Adrenal gland (tissue), 12 donors: ENCODE results near the gene SLC22A7. TPM values are rescaled to one million over a fixed set of nuclear protein-coding genes. Genes with fewer than 3 reads are reported as not detected.

Source experiments
- DNase-seq, 7 donors: peaks; one replicate each; pipeline ENCODE4 v3.0.0-alpha.2; 2019 to 2020
- H3K27ac ChIP-seq, 5 donors: fragments of 200-600 bp; sonication (generic) in 4 of 5; 1 replicate in 3 of 5; 2 replicates in 2 of 5; pipeline versions ENCODE4 v1.5.1 to v1.8.0; 2016 to 2020; ENCODE audit warnings: mild to moderate bottlenecking in 1 of 5
- H3K27me3 ChIP-seq: fragments of 200-600 bp; 2 replicates; pipeline ENCODE4 v1.8.0; 2021
- H3K36me3 ChIP-seq, 2 donors: fragments of 200-600 bp; replicated peaks in 1 of 2; 1 replicate in 1 of 2; 2 replicates in 1 of 2; pipeline versions ENCODE4 v1.5.1 to v1.8.0; 2018 to 2022
- H3K4me1 ChIP-seq, 2 donors: fragments of 200-600 bp; replicated peaks in 1 of 2; 1 replicate in 1 of 2; 2 replicates in 1 of 2; pipeline versions ENCODE4 v1.5.1 to v1.8.0; 2018 to 2021
- H3K4me3 ChIP-seq, 4 donors: fragments of 200-600 bp; sonication (generic) in 3 of 4; one replicate each; pipeline ENCODE4 v1.5.1; 2016 to 2018
- H3K9me3 ChIP-seq, 3 donors: fragments of 200-600 bp; sonication (generic) in 1 of 3; replicated peaks in 1 of 3; 1 replicate in 2 of 3; 2 replicates in 1 of 3; pipeline versions ENCODE4 v1.5.1 to v1.8.0; 2016 to 2021
- POLR2A ChIP-seq, 2 donors: fragments of 450-650 bp; IDR thresholded peaks; one replicate each; pipeline ENCODE4 v1.6.1; 2017; ENCODE audit warnings: antibody characterized with exemption in 2 of 2, mild to moderate bottlenecking in 2 of 2, moderate library complexity in 1 of 2
- WGBS, 4 donors: extraction: QIAGEN DNeasy Blood & Tissue Kit in 2 of 4; methylation state at CpG; one replicate each; pipeline versions ENCODE4 v1.1.5 to v1.1.7; 2013 to 2017; 5-methylcytosine and 5-hydroxymethylcytosine counted together
- intact Hi-C, 2 donors: fragments of 100-400 bp; cut with DNase I; formaldehyde crosslinking; loops; one replicate each; pipeline versions ENCODE4 v1.14.1 to v1.15.0; 2022 to 2023
- polyA plus RNA-seq, 3 donors: library from polyadenylated mRNA; stranded (reverse); fragments of 200-250 nt in 2 of 3; fragments of 350-450 nt in 1 of 3; fragmentation: Illumina TruSeq in 1 of 3; extraction: RNeasy Lipid Tissue Mini Kit (QIAGEN cat#74804) in 1 of 3; gene quantifications; one replicate each; pipeline ENCODE4 v1.2.3, GENCODE V29; 2013 to 2014
- total RNA-seq, 9 donors: library from RNA; depleted of rRNA in 4 of 9; stranded (reverse); fragments of >200 nt in 4 of 9; fragments of 120-200 nt in 1 of 9; fragmentation: NEBNext Ultra II Directional in 1 of 9; extraction: Animal tissue kit (Norgen Biotek cat#: 25700) in 1 of 9; gene quantifications; one replicate each; pipeline versions ENCODE4 v1.1.0 to v1.2.4, GENCODE V29; 2013 to 2023
- TF ChIP-seq, protein P1 (sequence below), 6 experiments: fragments of 450-650 bp in 4 of 6; fragments of 200-600 bp in 2 of 6; sonication (generic) in 1 of 6; IDR thresholded peaks; 1 replicate in 5 of 6; 2 replicates in 1 of 6; pipeline versions ENCODE4 v1.5.1 to v1.8.0; 2016 to 2021; ENCODE audit warnings: antibody characterized with exemption in 6 of 6, mild to moderate bottlenecking in 2 of 6, moderate library complexity in 1 of 6
- donor health status: healthy with polysubstance abuse.
- donor health status: Bipolar disorder and iron deficiency.
- donor health status: DM: yes; HTN: yes; CAD: no.
- donor health status: DM: no; HTN: no; CAD: no.
- donor health status: DM: no; HTN: no; CAD: no.
- donor health status: DM: yes; HTN: yes; CAD: no.

The SLC22A7 gene
- total and polyA plus RNA-seq, 12 donors, result 0.14 TPM; not detected in 11

DNA sequence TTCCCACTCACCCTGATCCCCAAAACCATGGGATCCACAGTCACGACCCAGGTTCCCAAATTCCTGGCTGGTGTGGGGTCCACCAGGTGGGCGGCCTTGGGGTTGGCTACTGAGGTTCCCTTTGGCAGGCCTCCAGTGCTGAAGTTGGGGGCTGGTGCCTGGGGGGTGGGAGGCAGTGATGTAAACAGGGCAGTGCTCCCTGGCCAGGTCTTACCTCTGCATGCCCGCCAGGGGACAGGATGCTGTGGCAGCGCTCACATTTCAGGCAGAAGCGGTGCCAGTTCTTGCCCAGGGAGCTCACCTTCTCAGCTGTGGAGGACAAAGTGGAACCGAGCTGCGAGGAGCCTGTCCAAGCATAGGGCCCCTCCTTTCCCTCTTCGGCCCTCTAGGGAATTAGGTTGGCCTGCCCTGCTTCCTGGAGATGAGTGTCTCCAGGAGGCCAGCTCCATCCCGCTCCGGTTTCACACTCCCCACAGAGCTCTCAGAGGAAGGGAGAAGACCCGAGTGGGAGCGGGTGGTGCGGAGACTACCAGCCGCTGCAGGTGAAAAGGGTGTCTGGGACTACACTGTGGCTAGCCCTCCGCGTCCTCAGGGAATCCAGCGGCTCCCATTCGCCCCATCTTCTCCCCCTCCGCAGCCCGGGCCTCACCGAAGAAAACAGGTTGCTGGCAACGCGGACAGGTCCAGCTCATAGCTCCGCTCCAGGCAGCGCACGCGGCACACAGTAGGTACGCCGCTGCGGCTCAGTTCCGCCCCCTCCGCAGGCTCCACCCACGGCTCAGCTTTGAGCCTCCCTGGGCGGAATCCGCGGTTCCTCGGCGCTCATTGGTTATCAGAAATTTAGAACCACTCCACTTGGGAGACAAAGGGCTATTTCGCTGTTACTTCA, 10.3 kb downstream of the SLC22A7 start, which contains the start of gene CRIP3:
TSS of gene CRIP3 (minus strand) at position 726 of the 889 bp plus-strand sequence. CDS start at position 692, 34 bp downstream.
- Histone ChIP-seq H3K27ac (no peak within 1 kb of the TSS), H3K9me3 (no peaks in the 10 kb centered on the region), H3K4me1 (peaks cover 0 to 6% of the 10 kb centered on the region in 2 donors), H3K4me3 (peak within 1 kb of the TSS in 1 of 4 donors; percentile 44), H3K27me3 (no peaks in the 10 kb centered on the region), H3K36me3 (no peaks in the 10 kb centered on the region)
- WGBS, 4 donors, result 0 to 14% (median 11%) methylated on average over 1 to 39 of the region's 39 CpGs
- DNase-seq, result peak in 3 of 7 donors; percentile 21 to 52 (median 36)
- TF ChIP-seq, protein P1, sequence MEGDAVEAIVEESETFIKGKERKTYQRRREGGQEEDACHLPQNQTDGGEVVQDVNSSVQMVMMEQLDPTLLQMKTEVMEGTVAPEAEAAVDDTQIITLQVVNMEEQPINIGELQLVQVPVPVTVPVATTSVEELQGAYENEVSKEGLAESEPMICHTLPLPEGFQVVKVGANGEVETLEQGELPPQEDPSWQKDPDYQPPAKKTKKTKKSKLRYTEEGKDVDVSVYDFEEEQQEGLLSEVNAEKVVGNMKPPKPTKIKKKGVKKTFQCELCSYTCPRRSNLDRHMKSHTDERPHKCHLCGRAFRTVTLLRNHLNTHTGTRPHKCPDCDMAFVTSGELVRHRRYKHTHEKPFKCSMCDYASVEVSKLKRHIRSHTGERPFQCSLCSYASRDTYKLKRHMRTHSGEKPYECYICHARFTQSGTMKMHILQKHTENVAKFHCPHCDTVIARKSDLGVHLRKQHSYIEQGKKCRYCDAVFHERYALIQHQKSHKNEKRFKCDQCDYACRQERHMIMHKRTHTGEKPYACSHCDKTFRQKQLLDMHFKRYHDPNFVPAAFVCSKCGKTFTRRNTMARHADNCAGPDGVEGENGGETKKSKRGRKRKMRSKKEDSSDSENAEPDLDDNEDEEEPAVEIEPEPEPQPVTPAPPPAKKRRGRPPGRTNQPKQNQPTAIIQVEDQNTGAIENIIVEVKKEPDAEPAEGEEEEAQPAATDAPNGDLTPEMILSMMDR (IDR thresholded peaks at IDR 0.05), result no peak
- no peak for TF ChIP-seq POLR2A (IDR thresholded peaks at IDR 0.05)
- intact Hi-C loops, result no loop called here

DNA sequence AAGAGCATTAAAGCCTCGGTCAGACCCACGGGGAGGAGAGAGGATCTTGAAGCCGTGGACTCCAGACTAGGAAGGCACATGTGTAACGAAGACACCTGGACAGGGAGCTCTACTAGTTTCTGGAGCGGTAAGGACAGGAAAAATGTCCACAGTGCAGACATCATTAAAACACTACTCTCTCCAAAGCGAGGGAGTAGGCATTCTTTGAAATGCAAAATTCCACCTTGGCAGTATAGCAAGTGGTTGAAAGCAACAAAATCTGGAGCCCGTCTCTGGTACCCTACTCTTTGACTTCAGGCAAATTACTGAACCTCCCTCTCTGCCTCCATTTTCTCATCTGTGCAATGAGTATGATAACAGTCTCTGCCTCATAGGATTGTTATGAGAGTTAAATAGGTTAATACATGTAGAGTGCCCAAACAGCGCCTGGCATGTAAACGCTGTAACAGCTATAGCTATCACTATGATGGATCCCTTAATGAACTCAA, 11.0 kb downstream of the SLC22A7 start:
- H3K27ac ChIP-seq, result no peak overlapping the region
- no peak for DNase-seq
- 40 to 57% (median 41%) methylated on average over 6 to 9 of the region's 9 CpGs for WGBS, 4 donors
- H3K9me3 ChIP-seq, result no peaks in the 10 kb centered on the region
- H3K4me1 ChIP-seq, result peaks cover 0 to 6% of the 10 kb centered on the region in 2 donors
- TF ChIP-seq, protein P1 (IDR thresholded peaks at IDR 0.05), result no peak
- no peak for TF ChIP-seq POLR2A (IDR thresholded peaks at IDR 0.05)
- no peaks in the 10 kb centered on the region for H3K27me3 ChIP-seq
- peak overlapping the region in 1 of 4 donors; percentile 44 for H3K4me3 ChIP-seq
- no peaks in the 10 kb centered on the region for H3K36me3 ChIP-seq
- intact Hi-C loops, result no loop called here

DNA sequence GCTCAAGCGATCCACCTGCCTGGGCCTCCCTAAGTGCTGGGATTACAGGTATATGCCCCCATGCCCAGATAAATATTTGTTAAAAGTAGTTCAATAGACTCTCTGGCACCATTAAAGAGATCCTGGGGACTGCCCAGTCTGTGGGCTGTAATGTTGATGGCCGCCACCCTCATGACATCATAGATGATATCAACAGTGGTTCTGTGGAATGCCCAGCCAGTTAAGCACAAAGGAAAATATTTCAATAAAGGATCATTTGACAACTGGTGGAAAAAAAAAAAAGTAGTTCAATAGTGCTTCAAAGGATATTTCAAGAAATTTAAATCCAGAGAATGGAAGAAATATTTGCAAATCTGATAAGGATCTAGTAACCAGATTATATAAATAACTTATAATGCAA, 12.1 kb downstream of the SLC22A7 start:
- Histone ChIP-seq H3K4me3 (no peak overlapping the region), H3K4me1 (peaks cover 0 to 6% of the 10 kb centered on the region in 2 donors), H3K9me3 (no peaks in the 10 kb centered on the region), H3K27ac (no peak overlapping the region), H3K27me3 (no peaks in the 10 kb centered on the region), H3K36me3 (no peaks in the 10 kb centered on the region)
- intact Hi-C loops, result no loop called here
- DNase-seq, result no peak
- TF ChIP-seq, protein P1 (IDR thresholded peaks at IDR 0.05), result no peak
- no peak for TF ChIP-seq POLR2A (IDR thresholded peaks at IDR 0.05)
- WGBS, 4 donors, result 95 to 100% (median 98%) methylated on average over 2 of the region's 2 CpGs

DNA sequence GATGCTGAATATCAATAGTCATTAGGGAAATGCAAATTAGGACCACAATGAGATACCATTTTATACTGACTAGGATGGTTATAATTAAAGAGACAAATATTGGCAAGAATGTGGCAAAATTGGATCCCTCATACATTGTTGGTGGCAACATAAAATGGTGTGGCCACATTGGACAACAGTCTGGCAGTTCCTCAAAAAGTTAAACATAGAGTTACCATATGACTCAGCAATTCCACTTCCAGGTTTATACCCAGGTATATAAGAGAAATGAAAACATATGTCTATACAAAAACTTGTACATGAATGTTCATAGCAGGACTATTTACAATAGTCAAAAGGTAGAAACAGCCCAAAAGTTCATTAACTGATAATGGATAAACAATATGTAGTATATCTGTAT, 12.6 kb downstream of the SLC22A7 start:
- Histone ChIP-seq H3K27me3 (no peaks in the 10 kb centered on the region), H3K27ac (no peak overlapping the region), H3K36me3 (no peaks in the 10 kb centered on the region), H3K4me1 (peaks cover 0 to 6% of the 10 kb centered on the region in 2 donors), H3K9me3 (no peaks in the 10 kb centered on the region), H3K4me3 (no peak overlapping the region)
- no peak for DNase-seq
- intact Hi-C loops, result no loop called here
- TF ChIP-seq, protein P1 (IDR thresholded peaks at IDR 0.05), result no peak
- TF ChIP-seq POLR2A (IDR thresholded peaks at IDR 0.05), result no peak
